Measurements from ENCODE around the gene MMP28.

- TF ChIP-seq POLR2A (IDR thresholded peaks at IDR 0.05; ENCODE audit: low read length) (no peak), RCOR1 (IDR thresholded peaks at IDR 0.05; ENCODE audit: low read depth, low read length) (no peak), EP300 (IDR thresholded peaks at IDR 0.05) (no peak), ZNF302 (CRISPR knock-in tag; IDR thresholded peaks at IDR 0.05) (no peak), SMC3 (IDR thresholded peaks at IDR 0.05) (no peak), MAZ (IDR thresholded peaks at IDR 0.05; ENCODE audit: borderline replicate concordance, low read depth, low read length) (no peak), CEBPB (IDR thresholded peaks at IDR 0.05) (no peak), RNF2 (IDR thresholded peaks at IDR 0.05; ENCODE audit: borderline replicate concordance, low read depth) (no peak)
- TF ChIP-seq, protein P1, sequence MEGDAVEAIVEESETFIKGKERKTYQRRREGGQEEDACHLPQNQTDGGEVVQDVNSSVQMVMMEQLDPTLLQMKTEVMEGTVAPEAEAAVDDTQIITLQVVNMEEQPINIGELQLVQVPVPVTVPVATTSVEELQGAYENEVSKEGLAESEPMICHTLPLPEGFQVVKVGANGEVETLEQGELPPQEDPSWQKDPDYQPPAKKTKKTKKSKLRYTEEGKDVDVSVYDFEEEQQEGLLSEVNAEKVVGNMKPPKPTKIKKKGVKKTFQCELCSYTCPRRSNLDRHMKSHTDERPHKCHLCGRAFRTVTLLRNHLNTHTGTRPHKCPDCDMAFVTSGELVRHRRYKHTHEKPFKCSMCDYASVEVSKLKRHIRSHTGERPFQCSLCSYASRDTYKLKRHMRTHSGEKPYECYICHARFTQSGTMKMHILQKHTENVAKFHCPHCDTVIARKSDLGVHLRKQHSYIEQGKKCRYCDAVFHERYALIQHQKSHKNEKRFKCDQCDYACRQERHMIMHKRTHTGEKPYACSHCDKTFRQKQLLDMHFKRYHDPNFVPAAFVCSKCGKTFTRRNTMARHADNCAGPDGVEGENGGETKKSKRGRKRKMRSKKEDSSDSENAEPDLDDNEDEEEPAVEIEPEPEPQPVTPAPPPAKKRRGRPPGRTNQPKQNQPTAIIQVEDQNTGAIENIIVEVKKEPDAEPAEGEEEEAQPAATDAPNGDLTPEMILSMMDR (IDR thresholded peaks at IDR 0.05) = no peak
These were observed 2.2 kb downstream of the MMP28 start for GRCh38 chr17:35793257-35793656.

All from A549 (cell line).